SW480 (cell line): ENCODE results near the gene CBFA2T2.
"Not testable (repeated sequence)": the region's sequence is repeated elsewhere in the genome, so short reads cannot be mapped to it uniquely, and the experiment has no call there.

Source experiments
- DNase-seq: peaks from one replicate; pipeline ENCODE4 v3.0.0-alpha.2; 2016; ENCODE audit warnings: low spot score

Gene CBFA2T2

GRCh38 chr20:33624399-33624798 is 134.5 kb downstream of the CBFA2T2 start:
- DNase-seq = no peak

GRCh38 chr20:33626190-33626589 is 136.3 kb downstream of the CBFA2T2 start:
- DNase-seq = no peak

GRCh38 chr20:33627577-33628216 is 137.8 kb downstream of the CBFA2T2 start:
- DNase-seq = no peak

GRCh38 chr20:33629533-33629932 is 139.6 kb downstream of the CBFA2T2 start:
- DNase-seq = no peak

GRCh38 chr20:33629979-33630378 is 140.1 kb downstream of the CBFA2T2 start:
- DNase-seq = no peak

- no peak for DNase-seq
Observed at GRCh38 chr20:33630507-33630906, 140.6 kb downstream of the CBFA2T2 start.

- not testable (repeated sequence) for DNase-seq
Observed at GRCh38 chr20:33631910-33632309, 142.0 kb downstream of the CBFA2T2 start.

GRCh38 chr20:33635341-33635740 is 145.4 kb downstream of the CBFA2T2 start:
- DNase-seq = no peak

- DNase-seq = no peak
Observed at GRCh38 chr20:33636776-33637175, 146.9 kb downstream of the CBFA2T2 start.

- peak; percentile 51 for DNase-seq
Observed at GRCh38 chr20:33640287-33640686, 150.4 kb downstream of the CBFA2T2 start.

- no peak for DNase-seq
Observed at GRCh38 chr20:33644313-33645071, 154.6 kb downstream of the CBFA2T2 start.

- no peak for DNase-seq
Observed at GRCh38 chr20:33645072-33645358, 155.1 kb downstream of the CBFA2T2 start.

- no peak for DNase-seq
Observed at GRCh38 chr20:33645396-33645795, 155.5 kb downstream of the CBFA2T2 start.

- DNase-seq = no peak
Observed at GRCh38 chr20:33646191-33646590, 156.3 kb downstream of the CBFA2T2 start.

GRCh38 chr20:33646959-33647602 is 157.2 kb downstream of the CBFA2T2 start:
- not testable (repeated sequence) for DNase-seq

- DNase-seq = no peak
Observed at GRCh38 chr20:33647603-33648395, 157.9 kb downstream of the CBFA2T2 start.

- no peak for DNase-seq
Observed at GRCh38 chr20:33648396-33649004, 158.6 kb downstream of the CBFA2T2 start.

GRCh38 chr20:33649201-33649681 is 159.3 kb downstream of the CBFA2T2 start:
- no peak for DNase-seq

GRCh38 chr20:33650111-33650752 is 160.3 kb downstream of the CBFA2T2 start:
- DNase-seq = no peak

GRCh38 chr20:33650753-33651561 is 161.1 kb downstream of the CBFA2T2 start:
- peak; percentile 29 for DNase-seq
